ENCODE results near the gene TAP1. TPM values are rescaled to one million over a fixed set of nuclear protein-coding genes. Genes with fewer than 3 reads are reported as not detected.

The TAP1 gene, protein sequence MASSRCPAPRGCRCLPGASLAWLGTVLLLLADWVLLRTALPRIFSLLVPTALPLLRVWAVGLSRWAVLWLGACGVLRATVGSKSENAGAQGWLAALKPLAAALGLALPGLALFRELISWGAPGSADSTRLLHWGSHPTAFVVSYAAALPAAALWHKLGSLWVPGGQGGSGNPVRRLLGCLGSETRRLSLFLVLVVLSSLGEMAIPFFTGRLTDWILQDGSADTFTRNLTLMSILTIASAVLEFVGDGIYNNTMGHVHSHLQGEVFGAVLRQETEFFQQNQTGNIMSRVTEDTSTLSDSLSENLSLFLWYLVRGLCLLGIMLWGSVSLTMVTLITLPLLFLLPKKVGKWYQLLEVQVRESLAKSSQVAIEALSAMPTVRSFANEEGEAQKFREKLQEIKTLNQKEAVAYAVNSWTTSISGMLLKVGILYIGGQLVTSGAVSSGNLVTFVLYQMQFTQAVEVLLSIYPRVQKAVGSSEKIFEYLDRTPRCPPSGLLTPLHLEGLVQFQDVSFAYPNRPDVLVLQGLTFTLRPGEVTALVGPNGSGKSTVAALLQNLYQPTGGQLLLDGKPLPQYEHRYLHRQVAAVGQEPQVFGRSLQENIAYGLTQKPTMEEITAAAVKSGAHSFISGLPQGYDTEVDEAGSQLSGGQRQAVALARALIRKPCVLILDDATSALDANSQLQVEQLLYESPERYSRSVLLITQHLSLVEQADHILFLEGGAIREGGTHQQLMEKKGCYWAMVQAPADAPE
- 12.8 and 28.0 TPM in 2 replicates for total RNA-seq

DNA sequence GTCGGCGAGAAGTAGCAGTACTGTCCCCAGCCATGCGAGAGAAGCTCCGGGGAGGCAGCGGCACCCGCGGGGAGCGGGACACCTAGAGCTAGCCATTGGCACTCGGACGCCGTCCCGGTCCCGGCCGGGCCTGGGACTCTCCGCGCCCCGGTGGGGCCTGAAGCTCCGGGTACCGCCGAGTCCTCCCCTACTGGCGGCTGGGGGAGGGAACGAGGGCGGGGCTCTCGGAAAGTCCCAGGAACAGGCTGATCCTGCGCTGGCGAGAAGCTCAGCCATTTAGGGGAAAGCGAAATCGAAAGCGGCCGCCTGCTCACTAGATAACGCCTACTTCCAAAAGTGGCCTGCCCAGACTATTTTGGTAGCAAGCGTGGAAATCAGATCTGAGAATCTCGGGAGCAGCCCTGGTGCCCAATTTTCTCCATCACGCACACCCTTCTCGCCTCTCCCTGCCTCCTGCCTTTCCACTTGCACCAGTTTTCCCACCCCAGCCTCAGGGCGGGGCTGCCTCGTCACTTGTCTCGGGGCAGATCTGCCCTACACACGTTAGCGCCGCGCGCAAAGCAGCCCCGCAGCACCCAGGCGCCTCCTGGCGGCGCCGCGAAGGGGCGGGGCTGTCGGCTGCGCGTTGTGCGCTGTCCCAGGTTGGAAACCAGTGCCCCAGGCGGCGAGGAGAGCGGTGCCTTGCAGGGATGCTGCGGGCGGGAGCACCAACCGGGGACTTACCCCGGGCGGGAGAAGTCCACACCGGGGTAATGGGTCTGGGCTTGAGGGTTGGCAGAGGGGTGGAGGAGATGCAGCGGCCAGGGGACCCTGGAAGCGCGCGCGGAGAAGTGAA lies at the start of gene TAP1, which contains the start of gene PSMB9:
Gene TAP1, minus strand, starts transcription at position 164 of the 835 bp plus-strand sequence. Its CDS starts 68 bp downstream, at position 96.
Gene PSMB9, plus strand, starts transcription at position 652 of the 835 bp plus-strand sequence. Its CDS starts 38 bp downstream, at position 690.

DNA sequence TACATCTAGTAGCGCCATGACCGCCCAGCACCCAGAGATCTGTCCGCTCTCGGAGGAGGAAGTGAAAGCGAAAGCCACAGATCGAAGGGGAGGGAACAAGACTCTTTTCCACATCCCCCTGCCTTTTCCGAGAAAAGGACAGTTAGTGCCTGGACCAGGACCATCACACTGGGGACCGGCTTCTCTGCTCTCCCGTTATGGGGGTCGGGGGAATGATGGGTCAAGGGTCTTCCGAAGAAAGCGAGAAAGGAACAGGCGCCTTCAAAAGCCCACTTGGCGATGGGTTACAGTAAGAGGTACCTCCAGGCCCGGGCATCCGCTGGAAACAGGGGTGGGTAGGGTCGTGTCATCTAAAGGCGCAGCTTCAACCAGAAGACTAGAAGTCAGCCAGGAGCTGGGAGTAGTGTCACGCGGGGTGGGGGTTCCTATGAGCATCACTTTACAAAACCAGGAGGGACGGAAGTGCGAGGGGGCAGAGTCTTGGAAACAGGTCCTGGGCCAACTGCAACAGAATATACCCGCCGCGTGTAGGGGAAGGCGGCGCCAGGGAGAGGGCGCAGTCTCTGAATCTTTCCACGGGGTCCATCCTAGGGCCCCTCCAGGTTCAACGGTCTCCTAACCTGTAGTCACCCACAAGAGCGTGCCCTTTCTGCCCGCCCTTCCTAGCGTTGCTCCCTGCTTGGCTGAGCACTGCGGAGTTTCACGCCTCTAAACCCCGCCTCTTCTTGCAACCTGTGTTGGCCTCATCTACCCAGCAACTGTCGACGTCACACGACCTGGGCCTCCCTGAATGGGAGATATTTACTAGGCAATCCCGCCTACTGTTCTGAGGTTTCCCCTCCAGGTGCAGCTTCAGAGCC lies 9.3 kb downstream of the TAP1 start, which contains the start of gene PSMB8:
Gene PSMB8, minus strand, starts transcription at position 69 of the 860 bp plus-strand sequence. Its CDS starts 51 bp downstream, at position 18.

DNA sequence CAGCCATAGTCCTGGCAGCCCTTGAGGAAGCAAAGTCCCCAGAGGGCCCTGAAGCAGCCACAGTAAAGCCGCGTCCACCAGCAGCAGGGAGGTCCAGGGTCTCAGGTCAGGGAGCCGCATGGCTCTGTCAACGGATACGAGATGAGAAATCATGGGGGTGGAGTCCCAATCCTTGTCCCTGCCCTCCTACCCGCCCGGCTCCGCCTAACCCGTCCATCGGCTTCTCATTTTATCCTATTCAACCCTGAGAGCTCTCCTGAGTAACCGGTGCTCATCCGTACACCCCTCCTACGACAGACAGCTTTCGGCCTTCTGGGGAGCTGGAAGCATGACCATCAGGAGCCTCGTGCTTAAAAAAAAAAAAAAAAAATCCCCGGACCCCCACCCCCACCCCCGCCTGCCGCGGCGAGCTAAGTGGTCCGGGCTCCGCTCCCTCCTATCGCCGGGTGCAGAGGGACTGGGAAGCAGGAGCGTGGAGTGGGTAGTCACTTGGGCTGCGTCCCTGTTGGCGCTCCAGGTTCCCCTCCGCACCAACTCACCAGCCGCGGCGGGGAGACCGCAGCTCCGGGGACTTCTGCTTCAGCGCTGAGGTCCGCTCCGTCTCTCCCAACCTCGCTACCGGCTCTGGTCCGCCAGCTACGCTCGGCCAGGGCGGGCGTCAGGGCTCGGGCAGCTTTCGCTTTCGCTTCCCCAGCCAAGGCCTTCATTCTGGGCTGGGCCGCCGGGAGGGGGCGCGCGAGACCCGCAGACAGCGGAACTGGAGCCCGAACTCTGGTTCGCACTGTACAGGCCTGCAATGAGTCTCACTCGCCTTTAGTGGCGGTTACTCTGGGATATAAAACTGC lies 15.2 kb downstream of the TAP1 start, which contains the start of gene TAP2:
Gene TAP2, minus strand, starts transcription at position 626 of the 845 bp plus-strand sequence. Its CDS starts 506 bp downstream, at position 120.

DNA sequence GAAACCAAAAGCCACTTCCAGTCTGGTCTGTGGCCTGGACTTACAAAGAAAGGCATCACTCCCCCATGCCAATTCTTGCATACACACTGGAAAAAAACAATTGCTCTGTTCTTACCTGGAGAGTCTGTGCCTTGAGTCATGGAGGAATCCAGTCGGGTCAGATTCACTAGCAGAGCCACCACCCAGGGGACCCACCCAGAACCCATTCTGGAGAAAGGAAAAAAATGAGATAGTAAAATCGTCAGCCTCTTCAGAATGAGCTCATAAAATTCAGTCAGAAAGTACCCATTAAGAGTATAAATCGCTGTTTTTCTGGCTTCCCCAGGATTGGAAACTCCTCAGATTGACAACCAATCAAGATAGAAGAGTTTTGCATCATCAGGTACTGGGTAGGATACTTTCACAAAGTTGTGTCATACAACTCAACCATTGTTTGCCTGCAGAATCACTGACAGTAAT lies 36.7 kb downstream of the TAP1 start, which contains the start of gene HLA-DOB:
Gene HLA-DOB, minus strand, starts transcription at position 257 of the 459 bp plus-strand sequence. Its CDS starts 51 bp downstream, at position 206.

Other genes with a start within 250 kb of the TAP1 start
- gene HLA-DQA1, start 216.3 kb downstream of the TAP1 start, total RNA-seq = not detected in 2 replicates
- not detected in 2 replicates for gene HLA-DQB1, start 187.0 kb downstream of the TAP1 start, total RNA-seq
- gene HLA-DQA2, start 112.3 kb downstream of the TAP1 start, total RNA-seq = not detected in 2 replicates
- gene HLA-DQB2, start 90.2 kb downstream of the TAP1 start, total RNA-seq = not detected in 2 replicates
- gene HLA-DOB, start 36.7 kb downstream of the TAP1 start, total RNA-seq = 0.36 TPM in 1 of 2 replicates, not detected in the other
- gene TAP2, start 15.0 kb downstream of the TAP1 start, total RNA-seq = 4.5 and 10.4 TPM in 2 replicates
- gene PSMB8, start 9.7 kb downstream of the TAP1 start, total RNA-seq = 28.3 and 40.8 TPM in 2 replicates
- gene PSMB9, start 488 bp upstream of the TAP1 start, total RNA-seq = 7.9 and 12.5 TPM in 2 replicates
- not detected in 2 replicates for gene HLA-DMB, start 87.3 kb upstream of the TAP1 start, total RNA-seq
- 4.5 and 4.9 TPM in 2 replicates for gene HLA-DMA, start 99.4 kb upstream of the TAP1 start, total RNA-seq
- gene BRD2, start 114.9 kb upstream of the TAP1 start, total RNA-seq = 93.7 and 100 TPM in 2 replicates
- not detected in 2 replicates for gene HLA-DOA, start 155.9 kb upstream of the TAP1 start, total RNA-seq
- gene HLA-DPA1, start 219.9 kb upstream of the TAP1 start, total RNA-seq = 1.4 and 1.6 TPM in 2 replicates
- gene HLA-DPB1, start 222.3 kb upstream of the TAP1 start, total RNA-seq = 12.1 and 27.1 TPM in 2 replicates

Data from cardiac atrium fibroblast (primary cell).